Pancreas (tissue), 10 donors: ENCODE measurements around the gene KIAA1671. TPM values are rescaled to one million over a fixed set of nuclear protein-coding genes. Genes with fewer than 3 reads are reported as not detected.

Source experiments
- ATAC-seq, 4 donors: fragments of 200-7000 bp; cut with Tn5 transposase; one replicate each; pipeline versions ENCODE4 v1.8.0 to v1.9.1; 2020; ENCODE audit warnings: mild to moderate bottlenecking in 4 of 4, moderate library complexity in 4 of 4
- DNase-seq, 6 donors: peaks; one replicate each; pipeline ENCODE4 v3.0.0-alpha.2; 2020
- FAIRE-seq: peaks from 2 replicates; lab custom pipeline; 2012; peaks lifted over from hg19 to GRCh38; lab: Jason Lieb, UNC
- H3K27ac ChIP-seq, 4 donors: fragments of 200-600 bp; sonication (generic); 1 replicate in 3 of 4; 2 replicates in 1 of 4; pipeline versions ENCODE4 v1.5.0 to v1.8.0; 2020
- H3K27me3 ChIP-seq, 4 donors: fragments of 200-600 bp; one replicate each; pipeline ENCODE4 v1.8.0; 2021
- H3K36me3 ChIP-seq, 3 donors: fragments of 200-600 bp; sonication (generic) in 1 of 3; one replicate each; pipeline versions ENCODE4 v1.5.0 to v1.8.0; 2020 to 2021
- H3K4me1 ChIP-seq, 3 donors: fragments of 200-600 bp; one replicate each; pipeline ENCODE4 v1.8.0; 2021
- H3K4me3 ChIP-seq, 4 donors: fragments of 200-600 bp; sonication (generic) in 2 of 4; one replicate each; pipeline versions ENCODE4 v1.5.0 to v1.8.0; 2020 to 2021
- H3K9me3 ChIP-seq, 4 donors: fragments of 200-600 bp; one replicate each; pipeline ENCODE4 v1.8.0; 2021
- WGBS, 2 donors: extraction: QIAGEN DNeasy Blood & Tissue Kit; methylation state at CpG; one replicate each; pipeline ENCODE4 v1.1.7; 2013; 5-methylcytosine and 5-hydroxymethylcytosine counted together
- intact Hi-C, 3 donors: fragments of 100-400 bp; cut with DNase I; formaldehyde crosslinking; loops; one replicate each; pipeline versions ENCODE4 v1.11.1 to v1.14.2; 2022
- polyA plus RNA-seq, 2 donors: library from polyadenylated mRNA; stranded (reverse); fragments of 200-250 nt; gene quantifications; one replicate each; pipeline ENCODE4 v1.2.3, GENCODE V29; 2013
- total RNA-seq, 6 donors: library from RNA; stranded (reverse); fragmentation: NEBNext Ultra II Directional in 4 of 6; extraction: Animal tissue kit (Norgen Biotek cat#: 25700) in 4 of 6; gene quantifications; one replicate each; pipeline versions ENCODE4 v1.2.1 to v1.2.4, GENCODE V29; 2021 to 2023
- TF ChIP-seq, protein P1 (sequence below), 4 donors: fragments of 200-600 bp; sonication (generic) in 3 of 4; IDR thresholded peaks; one replicate each; pipeline versions ENCODE4 v1.5.0 to v1.8.0; 2021; ENCODE audit warnings: antibody characterized with exemption in 4 of 4
- donor health status: healthy with polysubstance abuse.
- donor health status: DM: no; HTN: no; CAD: no; lungs with moderate emphysema.
- donor health status: DM: no; HTN: no; CAD: no.
- donor health status: control.
- donor health status: control.
- donor health status: Bipolar disorder and iron deficiency.
- donor health status: DM: yes; HTN: yes; CAD: no.
- donor health status: DM: no; HTN: no; CAD: no.
- donor health status: DM: no; HTN: no; CAD: no.
- donor health status: DM: yes; HTN: yes; CAD: no.

Gene KIAA1671
- total and polyA plus RNA-seq, 8 donors: 8.3 to 28.8 (median 19.0) TPM

DNA sequence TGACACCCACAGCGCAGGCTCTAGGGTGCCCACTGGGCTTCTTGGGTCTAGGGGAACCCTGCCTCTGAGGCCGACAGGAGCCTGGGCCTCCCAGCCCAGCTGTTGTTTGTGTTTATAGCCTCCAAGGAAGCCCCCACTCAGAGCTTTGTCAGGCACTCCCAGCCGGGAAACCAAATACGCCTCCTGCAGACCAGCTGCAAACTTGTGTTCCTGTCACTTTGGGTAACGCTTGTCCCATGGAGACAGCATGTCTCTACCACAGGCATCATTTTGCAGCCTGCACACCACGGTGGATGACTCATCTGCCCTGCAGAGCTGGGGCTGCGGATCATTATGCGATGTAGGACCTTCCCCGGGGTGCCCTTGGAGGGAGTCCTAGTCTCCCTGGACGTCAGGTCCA is 206.5 kb downstream of the KIAA1671 start:
- Histone ChIP-seq H3K4me1 (peaks cover 0 to 8% (median 0%) of the 10 kb centered on the region in 3 donors), H3K36me3 (no peaks in the 10 kb centered on the region), H3K27ac (no peak overlapping the region), H3K9me3 (no peaks in the 10 kb centered on the region), H3K4me3 (no peak overlapping the region), H3K27me3 (no peaks in the 10 kb centered on the region)
- TF ChIP-seq, protein P1, sequence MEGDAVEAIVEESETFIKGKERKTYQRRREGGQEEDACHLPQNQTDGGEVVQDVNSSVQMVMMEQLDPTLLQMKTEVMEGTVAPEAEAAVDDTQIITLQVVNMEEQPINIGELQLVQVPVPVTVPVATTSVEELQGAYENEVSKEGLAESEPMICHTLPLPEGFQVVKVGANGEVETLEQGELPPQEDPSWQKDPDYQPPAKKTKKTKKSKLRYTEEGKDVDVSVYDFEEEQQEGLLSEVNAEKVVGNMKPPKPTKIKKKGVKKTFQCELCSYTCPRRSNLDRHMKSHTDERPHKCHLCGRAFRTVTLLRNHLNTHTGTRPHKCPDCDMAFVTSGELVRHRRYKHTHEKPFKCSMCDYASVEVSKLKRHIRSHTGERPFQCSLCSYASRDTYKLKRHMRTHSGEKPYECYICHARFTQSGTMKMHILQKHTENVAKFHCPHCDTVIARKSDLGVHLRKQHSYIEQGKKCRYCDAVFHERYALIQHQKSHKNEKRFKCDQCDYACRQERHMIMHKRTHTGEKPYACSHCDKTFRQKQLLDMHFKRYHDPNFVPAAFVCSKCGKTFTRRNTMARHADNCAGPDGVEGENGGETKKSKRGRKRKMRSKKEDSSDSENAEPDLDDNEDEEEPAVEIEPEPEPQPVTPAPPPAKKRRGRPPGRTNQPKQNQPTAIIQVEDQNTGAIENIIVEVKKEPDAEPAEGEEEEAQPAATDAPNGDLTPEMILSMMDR (IDR thresholded peaks at IDR 0.05): no peak
- no peak for FAIRE-seq
- DNase-seq: no peak
- ATAC-seq: no peak
- intact Hi-C loops: no loop called here
- 74 to 89% methylated on average over 10 of the region's 10 CpGs for WGBS, 2 donors

DNA sequence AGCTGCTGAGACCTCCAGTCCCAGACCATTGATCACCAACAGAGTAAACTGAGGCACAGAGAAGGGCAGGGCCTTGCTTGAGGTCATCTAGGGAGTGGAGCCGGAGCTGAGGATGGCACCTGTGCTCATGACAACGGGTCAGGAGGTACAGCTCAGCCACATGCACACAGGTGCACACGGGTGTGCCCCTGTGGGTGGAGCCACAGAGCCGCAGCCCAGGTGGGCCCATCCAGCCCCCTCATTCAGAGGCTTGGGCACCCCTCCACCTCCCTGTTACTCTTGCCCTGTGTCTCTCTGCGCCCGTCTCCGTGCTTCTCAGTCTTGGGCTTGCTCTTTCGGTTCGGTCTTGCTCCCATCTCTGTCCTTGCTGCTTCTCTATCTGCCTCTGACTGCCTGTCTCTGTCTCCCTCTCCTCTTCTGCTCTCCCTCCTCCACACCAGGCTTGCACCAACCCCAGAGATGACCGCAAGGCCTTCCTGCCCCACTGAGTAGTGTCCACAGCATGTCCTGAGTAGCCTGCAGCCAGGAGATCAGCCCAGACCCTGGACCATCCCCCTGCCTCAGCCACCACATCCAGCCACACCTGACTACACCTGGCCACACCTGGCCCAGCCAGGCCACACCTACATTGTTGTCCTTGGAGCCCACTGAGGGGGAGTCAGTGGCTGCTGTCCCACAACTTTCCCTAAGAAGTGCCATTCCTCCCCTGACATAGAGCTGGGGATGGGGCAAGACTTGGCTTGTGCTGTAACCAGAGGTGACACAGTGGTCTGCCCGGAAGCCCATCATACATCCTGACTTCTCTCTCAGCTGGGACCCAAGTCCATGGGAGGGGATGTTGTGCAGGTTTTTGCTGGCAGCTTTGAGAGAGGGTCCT is 207.8 kb downstream of the KIAA1671 start:
- Histone ChIP-seq H3K36me3 (no peaks in the 10 kb centered on the region), H3K4me1 (no peaks in the 10 kb centered on the region), H3K9me3 (no peaks in the 10 kb centered on the region), H3K4me3 (no peak overlapping the region), H3K27me3 (no peaks in the 10 kb centered on the region), H3K27ac (no peak overlapping the region)
- DNase-seq: no peak
- TF ChIP-seq, protein P1 (IDR thresholded peaks at IDR 0.05): no peak
- FAIRE-seq: no peak
- ATAC-seq: peak in 1 of 4 donors; percentile 15
- 88 to 93% methylated on average over 11 of the region's 11 CpGs for WGBS, 2 donors
- intact Hi-C loops: no loop called here

DNA sequence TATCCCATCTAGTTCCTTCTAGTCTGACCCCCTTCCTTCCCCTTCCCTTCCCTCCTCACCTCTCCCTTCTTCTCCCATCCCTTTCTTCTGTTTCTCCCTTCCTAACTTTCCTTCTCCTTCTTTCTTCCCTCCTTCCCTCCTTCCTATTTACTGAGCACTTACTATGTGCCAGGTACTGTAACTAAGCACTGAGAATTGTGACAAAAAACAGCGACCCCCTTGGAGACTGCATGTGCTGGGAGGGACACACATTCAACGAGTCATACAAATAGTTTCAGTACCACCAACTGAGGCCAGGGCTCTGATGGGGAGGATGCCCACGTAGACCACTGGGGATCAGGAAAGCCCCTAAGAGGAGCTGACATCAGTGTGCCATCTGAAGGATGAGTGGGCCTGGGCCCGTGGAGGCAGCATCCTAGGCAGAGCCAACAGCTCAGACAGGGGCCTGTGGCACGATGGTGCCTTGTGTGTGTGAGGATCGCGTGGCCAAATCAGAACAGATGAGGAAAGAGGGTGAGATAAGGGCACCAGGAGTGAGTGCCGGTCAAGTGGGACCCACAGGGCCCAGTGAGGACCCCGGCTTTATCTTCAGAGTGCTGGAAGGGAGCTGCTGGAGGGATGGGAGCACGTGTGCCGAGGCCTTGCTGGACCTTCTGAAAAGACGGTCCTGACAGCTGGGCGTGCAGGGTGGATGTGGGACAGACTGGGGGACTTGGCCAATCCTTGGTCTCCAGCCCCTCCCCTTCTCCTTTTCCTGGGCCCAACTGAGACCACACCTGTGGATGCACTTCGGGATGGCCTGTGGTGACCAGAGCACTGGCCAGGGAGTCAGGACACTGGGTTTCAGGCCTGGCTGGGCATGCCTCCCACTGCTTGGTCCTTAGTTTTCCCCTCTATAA is 208.8 kb downstream of the KIAA1671 start:
- no peak for DNase-seq

DNA sequence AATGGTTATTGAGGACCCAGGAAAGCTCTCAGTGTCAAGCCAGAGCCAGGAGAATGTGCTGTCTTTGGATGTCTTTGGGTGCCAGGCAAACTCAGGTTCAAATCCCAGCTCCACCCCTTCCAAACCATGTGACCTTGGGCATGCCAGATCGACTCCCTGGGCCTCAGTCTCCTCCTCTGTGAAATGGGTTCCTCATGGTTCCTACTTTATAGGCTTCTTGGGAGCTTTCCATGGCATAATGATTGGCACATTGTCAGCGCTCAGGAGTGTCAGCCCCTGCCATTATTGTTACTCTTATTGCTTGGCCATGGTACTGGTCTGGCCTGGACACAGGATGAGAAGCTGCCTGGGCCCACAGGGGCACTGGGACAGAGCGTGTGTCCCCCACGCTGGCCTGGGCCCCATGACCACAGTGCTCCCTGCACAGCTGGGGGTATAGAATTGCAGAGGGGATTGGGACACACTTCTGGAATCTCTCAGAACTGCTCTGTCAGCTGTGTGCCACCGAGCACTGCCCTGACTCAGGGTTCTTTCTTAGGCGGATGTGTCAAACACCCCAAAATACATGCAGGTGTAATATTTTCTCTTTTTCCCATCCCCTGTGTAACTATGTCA is 209.5 kb downstream of the KIAA1671 start:
- FAIRE-seq (no peak), ATAC-seq (no peak), DNase-seq (no peak)
- Histone ChIP-seq H3K4me1 (no peaks in the 10 kb centered on the region), H3K9me3 (no peaks in the 10 kb centered on the region), H3K36me3 (no peaks in the 10 kb centered on the region), H3K27me3 (no peaks in the 10 kb centered on the region), H3K27ac (no peak overlapping the region), H3K4me3 (no peak overlapping the region)
- TF ChIP-seq, protein P1 (IDR thresholded peaks at IDR 0.05): no peak
- 89 to 91% methylated on average over 6 of the region's 6 CpGs for WGBS, 2 donors
- intact Hi-C loops: no loop called here

More for the DNA sequence above, 208.8 kb downstream of the KIAA1671 start:
- 85 to 88% methylated on average over 14 of the region's 14 CpGs for WGBS, 2 donors
- TF ChIP-seq, protein P1 (IDR thresholded peaks at IDR 0.05): no peak
- Histone ChIP-seq H3K27ac (no peak overlapping the region), H3K4me1 (no peaks in the 10 kb centered on the region), H3K36me3 (no peaks in the 10 kb centered on the region), H3K9me3 (no peaks in the 10 kb centered on the region), H3K27me3 (no peaks in the 10 kb centered on the region), H3K4me3 (no peak overlapping the region)
- intact Hi-C loops: no loop called here
- FAIRE-seq: no peak
- no peak for ATAC-seq
